GM21447 (cell line): Measurements from ENCODE around the gene ZFP36.

Experiments
- ATAC-seq: cut with Tn5 transposase; IDR thresholded peaks from one replicate; pipeline ENCODE4 v1.9.1; 2021; ENCODE audit not compliant: unreplicated experiment

ZFP36 gene

DNA sequence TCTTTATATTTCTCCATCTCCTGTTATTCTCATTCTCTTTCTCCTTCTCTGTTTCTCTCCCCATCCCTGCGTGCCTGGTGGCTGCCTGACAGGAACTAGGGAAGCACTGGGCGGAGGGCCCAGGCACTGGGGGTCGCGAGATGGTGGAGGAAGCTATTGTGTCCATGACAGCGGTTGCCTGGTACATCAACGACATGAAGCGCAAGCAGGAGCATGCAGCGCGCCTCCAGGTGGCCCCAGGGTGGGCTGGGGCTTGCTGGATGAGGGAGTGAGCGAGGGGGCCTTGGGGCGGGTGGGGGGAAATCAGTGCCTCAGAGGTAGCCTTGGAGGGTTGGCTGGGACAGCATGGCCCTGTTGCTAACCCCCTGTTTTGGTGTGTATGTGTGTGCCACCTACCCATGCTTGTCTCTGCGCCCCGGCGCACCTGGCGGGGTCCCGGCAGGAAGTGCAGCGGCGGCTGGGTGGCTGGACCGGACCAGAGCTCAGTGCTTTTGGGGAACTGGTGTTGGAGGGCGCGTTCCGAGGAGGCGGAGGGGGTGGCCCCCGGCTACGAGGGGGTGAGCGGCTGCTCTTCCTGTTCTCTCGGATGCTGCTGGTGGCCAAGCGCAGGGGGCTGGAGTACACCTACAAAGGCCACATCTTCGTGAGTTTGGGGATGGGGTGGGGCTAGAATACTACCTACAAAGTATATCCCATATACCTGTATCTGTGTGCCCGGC lies 11.0 kb downstream of the ZFP36 start:
- ATAC-seq = no peak

DNA sequence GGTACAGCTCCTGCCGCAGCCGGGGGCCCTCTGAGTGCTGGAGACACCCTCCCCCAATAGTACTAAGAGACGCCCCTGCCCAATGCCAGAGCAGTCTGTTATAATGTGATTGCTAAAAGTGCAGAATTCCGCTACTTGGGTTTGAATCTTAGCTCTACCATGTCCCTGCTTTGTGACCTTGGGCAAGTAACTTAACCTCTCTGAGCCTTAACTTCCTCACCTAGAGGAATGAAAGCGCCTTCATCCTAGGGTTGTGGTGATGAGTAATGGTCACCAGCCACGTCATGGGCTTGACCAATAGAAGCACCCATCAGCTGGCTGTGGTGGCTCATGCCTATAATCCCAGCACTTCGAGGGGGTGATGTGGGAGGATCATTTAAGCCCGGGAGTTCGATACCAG lies 12.4 kb downstream of the ZFP36 start:
- ATAC-seq = no peak

DNA sequence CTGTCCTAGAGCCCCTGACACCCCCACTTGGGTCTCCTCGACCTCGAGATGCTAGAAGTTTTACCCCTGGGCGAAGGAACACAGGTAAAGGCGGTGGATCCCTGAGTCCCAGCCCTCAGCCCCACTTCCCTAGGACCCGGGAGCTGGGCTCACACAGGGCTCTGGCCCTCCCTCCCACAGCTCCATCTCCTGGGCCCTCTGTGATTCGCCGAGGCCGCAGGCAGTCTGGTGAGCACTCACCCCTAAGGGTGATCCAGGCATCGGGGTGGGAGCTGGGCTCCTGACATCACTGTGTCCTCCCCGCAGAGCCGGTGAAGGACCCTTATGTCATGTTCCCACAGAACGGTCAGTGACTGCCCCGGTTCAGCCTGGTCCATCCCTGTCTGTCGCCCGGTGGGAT lies 14.1 kb downstream of the ZFP36 start:
- no peak for ATAC-seq

DNA sequence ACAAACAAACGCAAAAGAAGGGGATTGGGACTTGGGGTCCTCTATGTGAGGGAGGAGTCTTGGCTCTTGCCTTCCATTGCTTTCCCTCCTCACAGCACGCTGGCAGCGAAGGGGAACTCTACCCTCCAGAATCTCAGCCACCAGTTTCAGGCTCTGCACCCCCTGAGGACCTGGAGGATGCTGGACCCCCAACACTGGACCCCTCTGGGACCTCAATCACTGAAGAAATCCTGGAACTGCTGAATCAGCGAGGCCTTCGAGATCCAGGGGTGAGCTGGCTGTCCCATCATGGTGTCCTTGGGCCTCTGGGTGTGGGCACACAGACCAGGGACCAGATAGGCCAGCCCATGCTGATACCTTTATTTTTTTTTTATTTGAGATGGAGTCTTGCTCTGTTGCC lies 15.4 kb downstream of the ZFP36 start:
- ATAC-seq = no peak

DNA sequence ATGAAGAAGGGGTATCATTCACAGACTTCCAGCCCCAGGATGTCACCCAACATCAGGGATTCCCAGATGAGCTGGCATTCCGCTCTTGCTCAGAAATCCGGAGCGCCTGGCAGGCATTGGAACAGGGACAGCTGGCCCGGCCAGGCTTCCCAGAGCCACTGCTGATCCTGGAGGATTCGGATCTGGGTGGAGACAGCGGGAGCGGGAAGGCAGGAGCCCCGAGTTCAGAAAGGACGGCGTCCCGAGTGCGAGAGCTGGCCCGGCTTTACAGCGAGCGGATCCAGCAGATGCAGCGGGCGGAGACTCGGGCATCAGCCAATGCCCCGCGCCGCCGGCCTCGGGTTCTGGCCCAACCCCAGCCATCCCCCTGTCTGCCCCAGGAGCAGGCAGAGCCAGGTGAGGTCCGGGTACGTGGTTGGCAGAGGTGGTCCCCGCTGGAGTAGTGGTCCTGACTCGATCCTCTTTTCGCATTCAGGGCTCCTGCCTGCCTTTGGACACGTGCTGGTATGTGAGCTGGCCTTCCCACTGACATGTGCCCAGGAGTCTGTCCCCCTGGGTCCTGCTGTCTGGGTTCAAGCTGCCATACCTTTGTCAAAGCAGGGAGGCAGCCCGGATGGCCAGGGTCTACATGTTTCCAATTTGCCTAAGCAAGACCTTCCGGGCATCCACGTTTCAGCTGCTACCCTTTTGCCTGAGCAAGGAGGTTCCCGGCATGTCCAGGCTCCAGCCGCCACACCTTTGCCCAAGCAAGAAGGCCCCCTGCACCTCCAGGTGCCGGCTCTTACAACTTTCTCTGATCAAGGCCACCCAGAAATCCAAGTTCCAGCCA lies 16.8 kb downstream of the ZFP36 start:
- no peak for ATAC-seq

DNA sequence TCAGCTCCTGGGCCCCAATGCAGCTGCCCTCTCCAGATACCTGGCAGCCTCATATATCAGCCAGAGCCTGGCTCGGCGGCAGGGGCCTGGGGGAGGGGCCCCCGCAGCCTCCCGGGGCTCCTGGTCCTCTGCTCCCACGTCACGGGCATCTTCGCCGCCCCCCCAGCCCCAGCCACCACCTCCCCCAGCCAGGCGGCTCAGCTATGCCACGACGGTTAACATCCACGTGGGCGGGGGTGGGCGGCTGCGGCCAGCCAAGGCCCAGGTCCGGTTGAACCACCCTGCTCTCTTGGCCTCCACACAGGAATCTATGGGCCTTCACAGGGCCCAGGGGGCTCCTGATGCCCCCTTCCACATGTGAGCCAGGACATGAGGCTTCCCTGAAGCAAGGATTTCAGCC lies 18.3 kb downstream of the ZFP36 start:
- ATAC-seq = no peak

DNA sequence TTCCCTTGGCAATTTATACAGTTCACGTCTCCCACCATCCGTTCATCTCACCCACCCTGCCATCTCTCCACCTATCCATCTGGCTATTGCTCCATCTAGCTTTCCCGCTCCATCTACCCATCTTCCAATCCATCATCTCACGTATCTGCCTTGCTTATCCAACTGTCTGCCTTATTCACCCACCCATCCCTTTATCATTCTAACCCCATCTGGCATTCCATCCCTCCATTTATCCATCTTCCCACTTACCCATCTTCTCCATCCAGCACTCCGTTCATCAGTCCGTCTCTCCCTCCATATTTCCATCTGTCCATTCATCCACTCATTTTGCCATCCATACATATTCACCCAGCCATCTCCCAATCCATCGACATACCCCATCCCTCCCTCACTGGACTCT lies 19.1 kb downstream of the ZFP36 start:
- no peak for ATAC-seq

DNA sequence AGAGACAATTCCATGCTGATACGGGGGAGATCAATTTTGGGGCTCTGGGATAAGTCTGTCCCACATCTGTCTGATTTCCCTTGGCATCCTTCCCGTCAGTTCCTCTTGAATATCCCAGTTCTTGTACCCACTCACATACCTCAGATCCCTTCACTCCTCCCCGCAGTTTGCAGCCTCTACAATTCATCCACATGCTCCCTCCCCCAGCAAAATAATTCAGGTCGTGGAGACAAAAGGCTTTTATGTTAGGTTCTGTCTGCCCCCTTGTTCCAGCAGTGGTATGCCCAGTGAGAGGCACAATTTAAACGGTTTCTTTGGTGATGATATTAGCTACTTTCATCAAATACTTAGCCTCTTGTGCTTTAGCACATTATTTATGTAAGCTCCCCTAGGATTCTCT lies 19.5 kb downstream of the ZFP36 start:
- no peak for ATAC-seq

DNA sequence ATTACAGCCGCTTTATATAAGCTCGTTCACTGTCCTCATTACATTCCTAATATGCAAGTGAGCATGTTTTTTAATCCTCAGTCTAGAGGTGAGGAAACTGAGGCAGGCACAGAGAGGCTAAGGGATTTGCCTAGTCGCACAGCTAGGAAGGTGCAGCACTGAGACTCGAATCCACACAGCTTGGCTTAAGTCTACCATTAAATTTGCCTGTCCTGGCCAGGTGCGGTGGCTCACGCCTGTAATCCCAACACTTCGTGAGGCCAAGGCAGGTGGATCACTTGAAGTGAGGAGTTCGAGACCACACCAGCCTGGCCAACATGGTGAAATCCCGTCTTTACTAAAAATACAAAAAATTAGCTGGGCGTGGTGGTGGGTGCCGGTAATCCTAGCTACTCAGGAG lies 21.1 kb downstream of the ZFP36 start:
- ATAC-seq = no peak

DNA sequence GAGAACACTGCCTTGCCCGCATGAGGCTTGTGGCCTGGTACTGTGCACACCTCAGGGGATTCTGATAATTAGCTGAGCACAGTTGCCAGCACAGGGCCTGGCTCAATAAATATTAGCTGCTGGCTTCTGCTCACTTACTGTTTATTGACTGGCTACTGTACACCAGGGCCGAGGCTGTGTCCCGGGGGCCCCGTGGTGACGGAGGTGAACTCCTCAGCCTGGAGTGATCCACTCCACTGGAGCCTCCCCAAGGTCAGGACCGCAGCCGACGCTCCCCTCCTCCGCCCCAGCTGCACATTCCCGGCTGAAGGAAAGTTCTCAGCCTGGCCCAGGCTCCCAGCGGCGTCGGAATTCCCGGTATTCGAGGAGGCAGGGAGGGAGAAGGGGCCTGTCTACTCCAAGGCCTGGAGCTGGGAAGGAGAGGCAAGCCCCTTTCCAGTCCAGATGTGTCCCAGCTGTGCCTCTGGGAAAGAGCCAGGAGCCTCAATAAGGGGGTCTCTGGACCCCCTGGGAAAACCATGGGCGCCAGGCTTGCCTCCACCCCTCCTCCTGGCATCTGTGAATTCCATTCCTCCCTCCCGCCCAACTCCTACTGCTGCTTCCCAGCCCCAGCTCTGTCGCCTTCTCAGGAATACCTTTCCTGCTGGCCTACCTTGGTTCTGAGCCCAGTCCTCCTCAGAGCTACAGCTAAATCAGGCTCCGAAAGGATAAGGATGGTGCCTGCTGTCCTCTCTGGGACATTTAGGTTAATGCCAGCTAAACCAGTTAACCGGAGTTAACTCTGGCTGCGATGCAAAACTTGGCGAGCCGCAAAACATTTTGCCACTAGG lies 21.9 kb downstream of the ZFP36 start:
- no peak for ATAC-seq

DNA sequence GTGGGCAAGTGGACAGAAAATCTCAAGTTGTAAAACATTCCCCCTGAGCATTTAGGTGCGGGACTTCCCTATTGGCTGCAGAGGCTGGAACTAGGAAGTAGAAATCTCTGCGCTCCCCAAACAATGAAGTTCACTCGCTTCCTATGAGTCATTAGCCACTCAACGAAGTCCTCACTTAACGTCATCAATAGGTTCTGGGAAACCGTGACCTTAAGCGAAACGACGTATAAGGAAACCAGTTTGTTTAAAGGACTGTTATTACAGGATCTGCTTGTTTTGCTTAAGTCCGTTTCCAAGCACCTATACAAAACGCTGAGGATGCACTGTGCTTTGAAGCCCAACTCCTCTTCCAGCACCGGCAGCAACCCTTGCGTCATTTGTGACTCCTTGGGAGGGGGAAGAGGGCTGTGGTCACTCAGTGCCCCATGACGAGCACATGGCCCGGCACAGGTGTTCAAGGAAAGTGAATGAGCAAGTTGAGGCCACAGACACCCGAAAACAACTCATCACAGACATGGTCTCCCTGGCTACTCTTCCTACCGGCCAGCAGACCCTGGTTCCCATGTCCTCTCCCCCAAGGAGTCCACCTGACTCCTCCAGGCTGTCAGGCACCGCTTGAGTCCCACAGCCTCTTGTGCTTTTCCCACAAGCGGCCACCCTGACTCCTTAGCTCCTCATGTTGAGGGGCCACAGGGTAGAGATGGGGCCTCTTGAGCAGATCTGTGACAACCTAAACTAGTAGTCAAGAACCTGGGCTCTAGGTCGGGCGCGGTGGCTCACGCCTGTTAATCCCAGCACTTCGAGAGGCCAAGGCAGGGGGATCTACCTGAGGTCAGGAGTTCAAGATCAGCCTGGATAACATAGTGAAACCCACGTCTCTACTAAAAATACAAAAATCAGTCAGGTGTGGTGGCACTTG lies 24.3 kb downstream of the ZFP36 start:
- ATAC-seq = no peak

DNA sequence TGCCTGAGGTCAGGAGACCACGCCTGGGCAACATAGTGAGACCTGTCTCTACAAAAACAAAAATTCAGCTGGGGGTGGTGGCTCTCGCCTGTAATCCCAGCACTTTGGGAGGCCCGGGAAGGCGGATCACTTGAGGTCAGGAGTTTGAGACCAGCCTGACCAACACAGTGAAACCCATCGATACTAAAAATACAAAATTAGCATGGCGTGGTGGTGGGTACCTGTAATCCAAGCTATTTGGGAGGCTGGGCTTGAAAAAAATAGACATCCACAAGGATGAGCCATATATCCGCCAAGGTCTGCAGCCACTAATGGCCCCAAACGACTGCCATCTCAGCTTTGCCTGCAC lies 26.0 kb downstream of the ZFP36 start:
- no peak for ATAC-seq

DNA sequence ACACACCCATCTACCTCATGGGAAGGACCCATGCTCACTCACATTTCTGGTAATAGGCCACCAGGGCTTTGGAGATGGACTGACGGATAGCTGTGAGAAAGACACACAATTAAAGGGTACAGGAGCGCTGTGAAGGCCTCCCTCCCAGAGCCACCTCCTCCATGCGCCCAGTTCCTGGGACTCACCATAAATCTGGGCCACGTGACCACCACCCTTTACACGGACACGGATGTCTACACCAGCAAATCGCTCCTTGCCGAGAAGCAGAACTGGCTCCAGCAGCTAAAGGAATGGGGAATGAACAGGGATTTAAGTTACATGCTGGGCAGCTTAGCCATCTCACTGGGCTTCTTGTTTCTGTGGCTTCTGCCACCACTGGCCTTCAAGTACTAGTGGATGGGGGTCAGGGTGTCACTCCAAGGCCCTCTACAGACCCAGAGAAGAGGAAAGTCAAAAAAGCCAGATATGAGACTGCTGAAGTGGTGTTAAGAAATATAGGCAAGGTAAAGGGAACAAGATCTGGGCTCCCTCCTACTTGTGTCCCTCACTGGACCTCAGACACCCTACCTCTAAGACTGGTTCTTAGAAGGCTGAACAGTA lies 26.9 kb downstream of the ZFP36 start:
- ATAC-seq = no peak

DNA sequence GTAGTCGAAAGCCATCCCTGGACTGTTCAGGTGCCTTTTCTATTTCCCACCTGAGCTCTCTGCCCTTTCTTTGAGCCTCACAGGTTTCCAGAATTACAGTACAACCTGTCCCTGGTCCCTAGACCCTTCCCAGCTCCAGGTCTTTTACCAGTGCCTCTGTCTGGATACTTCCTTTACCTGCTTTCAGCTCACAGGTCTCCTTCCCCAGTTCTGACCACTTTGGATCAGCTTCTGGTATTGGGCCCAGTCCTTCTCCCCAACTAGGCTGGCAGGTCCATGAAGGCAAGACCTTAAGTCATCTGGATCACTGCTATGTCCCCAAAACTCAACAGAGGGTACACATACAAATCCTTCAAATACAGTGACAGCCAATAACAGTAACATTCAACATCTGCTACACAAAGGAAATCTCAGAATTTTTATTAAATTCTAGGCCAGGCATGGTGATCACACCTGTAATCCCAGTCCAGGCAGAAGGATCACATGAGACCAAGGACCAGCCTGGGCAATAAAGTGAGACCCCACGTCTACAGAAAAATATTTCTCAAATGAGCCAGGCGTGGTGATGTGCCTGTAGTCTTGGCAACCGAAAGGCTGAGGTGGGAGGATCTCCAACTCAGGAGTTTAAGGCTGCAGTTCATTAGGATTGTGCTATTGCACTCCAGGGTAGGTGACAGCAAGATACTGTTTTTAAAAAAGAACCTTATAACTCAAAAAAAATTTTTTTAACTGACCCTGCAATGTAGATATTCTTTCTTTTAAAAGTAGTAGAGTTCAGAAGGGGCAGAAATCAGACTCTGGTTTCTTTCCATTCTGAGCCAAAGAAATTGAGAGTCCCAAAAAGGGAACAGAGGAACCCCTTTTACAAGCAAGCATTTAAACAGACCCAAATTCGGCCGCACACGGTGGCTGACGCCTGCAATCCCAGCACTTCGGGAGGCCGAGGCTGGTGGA lies 27.8 kb downstream of the ZFP36 start:
- no peak for ATAC-seq

DNA sequence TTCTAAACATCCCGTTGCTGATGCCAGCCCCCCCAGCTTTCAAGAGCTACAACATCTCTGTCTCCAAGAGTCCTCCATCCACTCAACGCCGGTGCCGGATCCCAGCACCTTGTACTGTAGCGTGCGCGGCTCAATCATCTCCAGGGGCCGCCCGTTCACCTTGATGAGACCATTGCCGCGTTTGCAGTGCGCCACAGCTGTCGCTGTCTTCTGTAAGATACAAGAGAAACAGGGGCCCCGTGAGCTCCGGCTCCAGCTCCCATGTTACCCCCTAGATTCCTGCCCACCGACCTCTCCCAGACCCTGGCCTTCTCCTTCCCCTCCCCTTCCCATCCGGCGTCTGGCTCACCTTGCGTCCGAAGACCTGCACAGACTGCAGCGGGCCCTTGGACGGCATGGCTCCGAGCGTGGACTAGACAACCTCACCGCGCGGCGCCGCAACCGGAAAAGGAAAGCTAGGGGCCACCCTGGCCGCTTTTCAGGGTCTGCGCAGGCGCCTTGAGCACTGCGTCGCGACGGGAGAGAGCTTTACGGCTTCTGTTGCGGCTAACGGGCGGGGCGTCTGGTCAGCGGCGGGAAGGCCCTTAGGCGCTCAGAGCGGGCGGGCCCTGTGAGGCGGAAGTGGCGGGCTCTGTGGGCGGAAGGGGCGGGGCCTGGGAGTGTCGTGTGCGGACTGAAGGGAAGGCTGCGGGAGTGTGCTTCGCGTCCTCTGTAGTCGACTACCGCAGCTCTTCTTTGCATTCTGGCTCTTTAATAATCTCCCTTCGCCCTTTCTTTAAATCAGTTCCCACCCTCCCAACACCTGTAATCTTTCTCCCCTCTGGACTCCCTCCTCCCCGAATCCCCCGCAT lies 29.1 kb downstream of the ZFP36 start, which contains the start of gene RPS16:
Gene RPS16 (minus strand): TSS at position 451 of the 851 bp plus-strand sequence. CDS start 54 bp downstream, at position 397.
- peak; percentile 69 for ATAC-seq

DNA sequence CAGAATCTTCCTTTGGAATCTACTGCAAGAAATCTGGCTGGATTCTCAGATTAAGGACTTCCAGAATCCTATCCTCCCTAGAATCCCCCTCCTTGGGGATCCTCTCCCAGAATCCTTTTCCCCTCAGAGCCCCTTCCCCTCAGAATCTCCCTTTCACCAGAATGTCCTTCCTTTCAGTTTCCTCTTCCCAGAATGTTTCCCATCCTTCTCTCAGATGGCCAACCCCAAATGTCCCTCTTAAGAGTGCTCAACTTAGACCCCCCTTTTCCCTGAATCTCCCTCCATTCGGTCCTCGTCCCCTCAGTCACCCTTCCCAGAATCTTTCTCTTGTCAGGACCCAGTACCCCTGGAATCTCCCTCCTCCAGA lies 29.7 kb downstream of the ZFP36 start:
- ATAC-seq = no peak

DNA sequence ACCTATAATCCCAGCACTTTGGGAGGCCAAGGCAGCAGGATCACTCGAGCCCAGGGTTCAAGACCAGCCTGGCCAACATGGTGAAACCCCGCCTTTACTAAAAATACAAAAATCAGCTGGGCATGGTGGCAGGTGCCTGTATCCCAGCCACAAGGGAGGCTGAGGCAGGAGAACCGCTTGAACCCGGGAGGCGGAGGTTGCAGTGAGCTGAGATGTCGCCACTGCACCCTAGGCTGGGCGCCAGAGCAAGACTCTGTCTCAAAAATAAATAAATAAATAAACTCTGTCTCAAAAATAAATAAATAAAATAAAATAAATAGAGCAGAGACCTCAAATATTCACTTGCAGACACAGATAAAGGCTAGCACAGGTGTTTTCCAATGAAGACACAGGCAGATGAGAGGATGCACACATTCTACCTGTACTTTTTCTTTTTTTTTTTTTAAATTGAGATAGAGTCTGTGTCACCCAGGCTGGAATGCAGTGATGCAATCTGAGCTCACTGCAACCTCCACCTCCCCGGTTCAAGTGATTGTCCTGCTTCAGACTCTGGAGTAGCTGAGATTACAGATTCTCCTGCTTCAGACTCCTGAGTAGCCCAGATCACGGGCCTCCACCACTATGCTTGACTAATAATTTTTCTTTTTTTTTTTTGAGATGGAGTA lies 31.8 kb downstream of the ZFP36 start:
- no peak for ATAC-seq
